GM12878 (cell line): ENCODE measurements around the gene PTPRU. TPM values are rescaled to one million over a fixed set of nuclear protein-coding genes. Genes with fewer than 3 reads are reported as not detected.

Source experiments
- ATAC-seq: fragments of 200-7000 bp; cut with Tn5 transposase; 3 replicates; pipeline ENCODE4 v1.9.1; 2020; ENCODE audit warnings: mild to moderate bottlenecking, moderate library complexity
- BruUV-seq: library from RNA; stranded (reverse); fragments of 400-500 nt; replicated peaks from 2 replicates; lab custom pipeline; 2021; lab: Mats Ljungman, UMichigan
- CTCF ChIA-PET: fragments of 300-600 bp; sonication (Branson Sonifier 250); formaldehyde crosslinking; extraction: SDS; loops from one replicate; lab custom pipeline; 2021; ENCODE audit warnings: inconsistent platforms; lab: Yijun Ruan, JAX
- POLR2A ChIA-PET: fragments of 350-600 bp; formaldehyde crosslinking; extraction: SDS; loops from one replicate; lab custom pipeline; 2021; ENCODE audit warnings: inconsistent platforms; lab: Charles Lee
- RAD21 ChIA-PET: fragments of 300-600 bp; sonication (Branson Sonifier 250); formaldehyde crosslinking; loops from one replicate; lab custom pipeline; 2023; ENCODE audit warnings: antibody characterized with exemption; ENCODE audit not compliant: unreplicated experiment; lab: Charles Lee
- SMC1A ChIA-PET: fragments of 300-600 bp; sonication (Branson Sonifier 250); formaldehyde crosslinking; loops from one replicate; lab custom pipeline; 2023; ENCODE audit not compliant: unreplicated experiment, uncharacterized antibody; lab: Charles Lee
- DNase-seq: peaks from one replicate; pipeline ENCODE4 v3.0.0-alpha.2; 2011; ENCODE audit warnings: low read depth, low spot score
- FAIRE-seq: peaks from 3 replicates; lab custom pipeline; 2011; peaks lifted over from hg19 to GRCh38; lab: Jason Lieb, UNC
- H2AFZ ChIP-seq: 2 replicates; pipeline ENCODE4 v1.6.0; 2011; ENCODE audit warnings: low read depth, low read length, control low read depth; ENCODE audit not compliant: control insufficient read depth
- H3K27ac ChIP-seq: 2 replicates; pipeline ENCODE4 v1.5.1; 2011; ENCODE audit warnings: control low read depth; ENCODE audit not compliant: control insufficient read depth, insufficient read depth
- H3K27me3 ChIP-seq, 2 experiments: replicated peaks in 1 of 2; 2 replicates each; pipeline versions ENCODE4 v1.6.0 to v1.6.1; 2011; ENCODE audit warnings: low read length in 1 of 2; ENCODE audit not compliant: control insufficient read depth in 2 of 2, insufficient read depth in 2 of 2
- H3K36me3 ChIP-seq, 2 experiments: 2 replicates each; pipeline ENCODE4 v1.5.1; 2011; ENCODE audit warnings: low read length in 1 of 2; ENCODE audit not compliant: control insufficient read depth in 2 of 2, insufficient read depth in 2 of 2
- H3K4me1 ChIP-seq: 2 replicates; pipeline ENCODE4 v1.6.1; 2011; ENCODE audit warnings: mild to moderate bottlenecking, low read length, moderate library complexity, mixed read lengths; ENCODE audit not compliant: control insufficient read depth, insufficient read depth
- H3K4me2 ChIP-seq: 2 replicates; pipeline ENCODE4 v1.6.0; 2011; ENCODE audit warnings: control low read depth; ENCODE audit not compliant: control insufficient read depth, insufficient read depth
- H3K4me3 ChIP-seq: fragments of 200-600 bp; sonication (generic); 2 replicates; pipeline ENCODE4 v1.5.1; 2016
- H3K79me2 ChIP-seq: 2 replicates; pipeline ENCODE4 v1.6.0; 2011; ENCODE audit warnings: low read length; ENCODE audit not compliant: control insufficient read depth, insufficient read depth
- H3K9ac ChIP-seq: 2 replicates; pipeline ENCODE4 v1.8.0; 2011; ENCODE audit warnings: low read length, control low read depth, mixed read lengths; ENCODE audit not compliant: control insufficient read depth, insufficient read depth
- H3K9me3 ChIP-seq: replicated peaks from 3 replicates; pipeline ENCODE4 v1.5.1; 2011; ENCODE audit warnings: mild to moderate bottlenecking, low read length; ENCODE audit not compliant: control insufficient read depth, insufficient read depth
- H4K20me1 ChIP-seq: 2 replicates; pipeline ENCODE4 v1.6.0; 2011; ENCODE audit not compliant: control insufficient read depth, insufficient read depth
- BCL11A ChIP-seq: IDR thresholded peaks from 2 replicates; pipeline ENCODE4 v1.6.1; 2011; ENCODE audit warnings: low read depth, low read length
- CREM ChIP-seq: IDR thresholded peaks from 2 replicates; pipeline ENCODE4 v1.6.1; 2014; ENCODE audit warnings: antibody characterized with exemption, low read depth
- MTA3 ChIP-seq: IDR thresholded peaks from 2 replicates; pipeline ENCODE4 v1.6.1; 2012; ENCODE audit warnings: low read length, inconsistent platforms, borderline replicate concordance
- NR2C2 ChIP-seq: IDR thresholded peaks from 2 replicates; pipeline ENCODE4 v1.6.1; 2011; ENCODE audit warnings: borderline replicate concordance, low read depth; ENCODE audit not compliant: control insufficient read depth, insufficient read length
- NR2F1 ChIP-seq: fragments of 450-650 bp; conservative IDR thresholded peaks from 2 replicates; pipeline ENCODE4 v1.6.1; 2017; ENCODE audit warnings: mild to moderate bottlenecking
- RAD51 ChIP-seq: fragments of 450-650 bp; IDR thresholded peaks from 2 replicates; pipeline ENCODE4 v1.6.1; 2016; ENCODE audit warnings: moderate library complexity, mild to moderate bottlenecking, inconsistent platforms
- RBBP5 ChIP-seq: fragments of 200-600 bp; sonication (generic); conservative IDR thresholded peaks from 2 replicates; pipeline ENCODE4 v1.6.1; 2016
- ZNF207 ChIP-seq: fragments of 450-650 bp; IDR thresholded peaks from 2 replicates; pipeline ENCODE4 v1.6.1; 2014; ENCODE audit warnings: antibody characterized with exemption, mild to moderate bottlenecking, borderline replicate concordance
- ZNF622 ChIP-seq: fragments of 450-650 bp; IDR thresholded peaks from 2 replicates; pipeline ENCODE4 v1.6.1; 2017; ENCODE audit warnings: mild to moderate bottlenecking, inconsistent platforms
- WGBS: methylation state at CpG from one replicate; pipeline ENCODE4 v1.1.6; 2016; ENCODE audit warnings: low lambda C conversion rate; ENCODE audit not compliant: insufficient replicate concordance, insufficient coverage; ENCODE audit errors: missing lambda C conversion rate; 5-methylcytosine and 5-hydroxymethylcytosine counted together
- in situ Hi-C: fragments of 300-500 bp; cut with MboI; formaldehyde crosslinking; loops from 9 replicates; pipeline ENCODE4 v1.14.3; 2018; ENCODE audit warnings: mixed read lengths
- intact Hi-C: fragments of 100-400 bp; cut with micrococcal nuclease; formaldehyde crosslinking; loops from one replicate; pipeline ENCODE4 v1.14.2; 2022; ENCODE audit not compliant: unreplicated experiment
- polyA plus RNA-seq, 11 experiments: library from polyadenylated mRNA; depleted of rRNA in 4 of 11; unstranded in 6 of 11; stranded (reverse) in 5 of 11; fragments of >200 nt; fragmentation: Nextera tagmentation in 4 of 11; fragmentation: Illumina TruSeq in 1 of 11; extraction: Ambion mirVana in 4 of 11; extraction: Trizol in 1 of 11; gene quantifications; 1 replicate in 1 of 11; 2 replicates in 10 of 11; pipeline versions ENCODE4 v1.2.1 to v1.2.3, GENCODE V29; 2011 to 2016; ENCODE audit warnings: inconsistent platforms in 2 of 11, missing spikeins in 2 of 11, low read depth in 1 of 11
- total RNA-seq, 4 experiments: library from RNA; depleted of rRNA in 3 of 4; stranded (reverse); fragments of >200 nt in 3 of 4; fragmentation: Illumina TruSeq in 1 of 4; extraction: Trizol in 1 of 4; gene quantifications; 2 replicates each; pipeline versions ENCODE4 v1.2.1 to v1.2.3, GENCODE V29; 2013 to 2021
- TF ChIP-seq, protein P1 (sequence below): fragments of 450-650 bp; conservative IDR thresholded peaks from 2 replicates; pipeline ENCODE4 v1.6.1; 2017; ENCODE audit warnings: mild to moderate bottlenecking, moderate library complexity
- TF ChIP-seq, protein P2 (sequence below): IDR thresholded peaks from 2 replicates; pipeline ENCODE4 v1.6.1; 2011; ENCODE audit warnings: low read depth, low read length, improper control_type of control experiment, borderline replicate concordance
- TF ChIP-seq, protein P3 (sequence below): IDR thresholded peaks from 2 replicates; pipeline ENCODE4 v1.6.1; 2012; ENCODE audit warnings: low read depth, low read length, improper control_type of control experiment

PTPRU gene
- total and polyA plus RNA-seq, 10 of the 15 experiments (the other 5 are each of a cell fraction or from before 2014, with no cell fraction given): 0.04 to 2.5 (median 0.73) TPM

DNA sequence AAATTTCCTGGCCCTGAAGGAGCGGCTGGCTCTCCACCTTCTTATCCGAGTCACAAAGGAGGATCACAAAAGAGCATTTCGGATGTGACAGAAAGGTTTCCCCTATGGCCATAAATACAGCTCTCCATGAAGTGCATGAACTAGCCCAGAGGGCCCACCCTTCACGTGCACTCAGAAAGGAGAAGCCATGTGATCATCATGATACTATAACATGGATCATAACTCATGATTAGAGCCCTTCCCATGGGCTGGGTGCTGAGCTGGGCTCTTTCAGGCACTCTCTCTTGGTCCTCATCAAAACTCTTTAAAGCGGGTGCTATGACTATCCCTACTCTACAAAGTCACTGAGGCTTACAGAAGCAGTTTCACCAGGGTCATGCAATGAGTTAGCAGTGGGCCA is 135.0 kb downstream of the PTPRU start:
- H3K9me3 ChIP-seq: no peaks in the 10 kb centered on the region; the same call in 2 of the 3 replicates
- H3K4me2 ChIP-seq: 0 out of 2 replicates have a peak overlapping the region, but pooled peaks have one; percentile 15
- no peaks in the 10 kb centered on the region for H3K79me2 ChIP-seq
- H2AFZ ChIP-seq: no peak overlapping the region
- H4K20me1 ChIP-seq: no peaks in the 10 kb centered on the region
- POLR2A ChIA-PET: no interaction called here
- no peak for FAIRE-seq
- H3K27ac ChIP-seq: no peak overlapping the region
- no peaks in the 10 kb centered on the region; the same call in 1 of the 2 replicates for H3K4me1 ChIP-seq
- no peak overlapping the region for H3K4me3 ChIP-seq
- 9% methylated on average over 5 of the region's 5 CpGs for WGBS
- DNase-seq: no peak
- H3K36me3 ChIP-seq: no peaks in the 10 kb centered on the region
- RAD21 ChIA-PET: no interaction called here
- in situ Hi-C loops: no loop called here
- intact Hi-C loops: no loop called here
- TF ChIP-seq, protein P1, sequence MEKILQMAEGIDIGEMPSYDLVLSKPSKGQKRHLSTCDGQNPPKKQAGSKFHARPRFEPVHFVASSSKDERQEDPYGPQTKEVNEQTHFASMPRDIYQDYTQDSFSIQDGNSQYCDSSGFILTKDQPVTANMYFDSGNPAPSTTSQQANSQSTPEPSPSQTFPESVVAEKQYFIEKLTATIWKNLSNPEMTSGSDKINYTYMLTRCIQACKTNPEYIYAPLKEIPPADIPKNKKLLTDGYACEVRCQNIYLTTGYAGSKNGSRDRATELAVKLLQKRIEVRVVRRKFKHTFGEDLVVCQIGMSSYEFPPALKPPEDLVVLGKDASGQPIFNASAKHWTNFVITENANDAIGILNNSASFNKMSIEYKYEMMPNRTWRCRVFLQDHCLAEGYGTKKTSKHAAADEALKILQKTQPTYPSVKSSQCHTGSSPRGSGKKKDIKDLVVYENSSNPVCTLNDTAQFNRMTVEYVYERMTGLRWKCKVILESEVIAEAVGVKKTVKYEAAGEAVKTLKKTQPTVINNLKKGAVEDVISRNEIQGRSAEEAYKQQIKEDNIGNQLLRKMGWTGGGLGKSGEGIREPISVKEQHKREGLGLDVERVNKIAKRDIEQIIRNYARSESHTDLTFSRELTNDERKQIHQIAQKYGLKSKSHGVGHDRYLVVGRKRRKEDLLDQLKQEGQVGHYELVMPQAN: no peak
- TF ChIP-seq, protein P2, sequence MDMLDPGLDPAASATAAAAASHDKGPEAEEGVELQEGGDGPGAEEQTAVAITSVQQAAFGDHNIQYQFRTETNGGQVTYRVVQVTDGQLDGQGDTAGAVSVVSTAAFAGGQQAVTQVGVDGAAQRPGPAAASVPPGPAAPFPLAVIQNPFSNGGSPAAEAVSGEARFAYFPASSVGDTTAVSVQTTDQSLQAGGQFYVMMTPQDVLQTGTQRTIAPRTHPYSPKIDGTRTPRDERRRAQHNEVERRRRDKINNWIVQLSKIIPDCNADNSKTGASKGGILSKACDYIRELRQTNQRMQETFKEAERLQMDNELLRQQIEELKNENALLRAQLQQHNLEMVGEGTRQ: no peak
- H3K27me3 ChIP-seq: peaks cover 2% of the 10 kb centered on the region in 2 experiments; a peak in 1 of 4 replicates
- SMC1A ChIA-PET: no interaction called here
- no TSS peak for BruUV-seq
- ATAC-seq: no peak
- CTCF ChIA-PET: interaction anchor here (0.8 kb wide), 1 partner anchor 30 kb away, joined by 3 read pairs; no protein-coding TSS in a partner anchor
- H3K9ac ChIP-seq: no peak overlapping the region

DNA sequence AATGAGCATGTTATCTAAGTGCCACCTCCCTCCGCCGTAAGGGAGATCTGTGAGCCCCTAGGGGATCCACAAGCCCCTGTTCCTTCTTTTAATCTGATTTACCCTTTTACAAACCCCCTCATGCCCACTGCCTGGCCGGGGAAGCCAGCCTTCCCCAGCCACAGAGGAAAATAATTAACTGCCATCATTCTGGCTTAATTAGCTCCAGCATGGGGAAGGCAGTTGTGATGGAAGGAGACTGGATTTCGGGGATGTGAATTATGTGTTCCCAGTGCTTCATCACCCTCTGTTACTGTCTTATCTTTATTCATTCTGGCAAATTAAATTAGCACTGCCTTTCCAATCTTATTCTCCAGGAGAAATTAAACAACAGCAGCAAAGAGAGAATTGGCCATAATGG is 135.8 kb downstream of the PTPRU start:
- no peak for DNase-seq
- Histone ChIP-seq H3K36me3 (no peaks in the 10 kb centered on the region), H3K79me2 (no peaks in the 10 kb centered on the region), H3K9ac (no peak overlapping the region), H3K27me3 (peaks cover 2% of the 10 kb centered on the region in 2 experiments; a peak in 1 of 4 replicates), H4K20me1 (no peaks in the 10 kb centered on the region), H2AFZ (no peak overlapping the region), H3K27ac (no peak overlapping the region), H3K4me3 (no peak overlapping the region), H3K9me3 (no peaks in the 10 kb centered on the region; the same call in 2 of the 3 replicates), H3K4me1 (no peaks in the 10 kb centered on the region; the same call in 1 of the 2 replicates), H3K4me2 (no peak overlapping the region)
- in situ Hi-C loops: no loop called here
- no peak for FAIRE-seq
- ChIA-PET CTCF (interaction anchor here (0.6 kb wide), 1 partner anchor 70 kb away, joined by 3 read pairs; no protein-coding TSS in a partner anchor), SMC1A (no interaction called here), RAD21 (no interaction called here), POLR2A (no interaction called here)
- no TSS peak for BruUV-seq
- no peak for ATAC-seq
- WGBS: 22% methylated on average over 4 of the region's 4 CpGs
- intact Hi-C loops: no loop called here
- no peak for TF ChIP-seq BCL11A
- no peak for TF ChIP-seq MTA3
- no peak for TF ChIP-seq NR2F1
- no peak for TF ChIP-seq RBBP5
- no peak for TF ChIP-seq NR2C2
- no peak for TF ChIP-seq CREM
- no peak for TF ChIP-seq RAD51
- no peak for TF ChIP-seq ZNF622
- no peak for TF ChIP-seq ZNF207
- TF ChIP-seq, protein P3, sequence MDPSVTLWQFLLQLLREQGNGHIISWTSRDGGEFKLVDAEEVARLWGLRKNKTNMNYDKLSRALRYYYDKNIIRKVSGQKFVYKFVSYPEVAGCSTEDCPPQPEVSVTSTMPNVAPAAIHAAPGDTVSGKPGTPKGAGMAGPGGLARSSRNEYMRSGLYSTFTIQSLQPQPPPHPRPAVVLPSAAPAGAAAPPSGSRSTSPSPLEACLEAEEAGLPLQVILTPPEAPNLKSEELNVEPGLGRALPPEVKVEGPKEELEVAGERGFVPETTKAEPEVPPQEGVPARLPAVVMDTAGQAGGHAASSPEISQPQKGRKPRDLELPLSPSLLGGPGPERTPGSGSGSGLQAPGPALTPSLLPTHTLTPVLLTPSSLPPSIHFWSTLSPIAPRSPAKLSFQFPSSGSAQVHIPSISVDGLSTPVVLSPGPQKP: no peak
